ENCODE measurements around the gene CENPM. TPM values are rescaled to one million over a fixed set of nuclear protein-coding genes. Genes with fewer than 3 reads are reported as not detected.

The CENPM gene
- total and polyA plus RNA-seq, 9 of the 15 experiments (the other 6 are each of a cell fraction or from before 2014, with no cell fraction given) = 11.3 to 67.7 (median 32.3) TPM

- Histone ChIP-seq H2AFZ (ENCODE audit: low read depth, low read length) (0 out of 2 replicates have a peak within 1 kb of the TSS, but pooled peaks have one; percentile 16), H3K27ac (ENCODE audit: extremely low read depth, low read depth, low read length) (no peak within 1 kb of the TSS), H3K4me2 (ENCODE audit: insufficient read depth, low read length) (no peak within 1 kb of the TSS), H3K4me1 (replicated peaks in 1 of 2; ENCODE audit: control insufficient read depth in 2 of 2, insufficient read depth in 2 of 2, low read length in 2 of 2) (peaks cover 4 to 11% of the 10 kb centered on the region in 2 experiments; a peak in 4 of 5 replicates), H3K9me1 (ENCODE audit: control insufficient read depth, insufficient read depth, low read length) (no peaks in the 10 kb centered on the region), H3K9ac (ENCODE audit: insufficient read depth in 1 of 2, low read depth in 2 of 2, low read length in 2 of 2) (peak within 1 kb of the TSS in 1 of 2 experiments; percentile 26; a peak in 2 of 4 replicates), H4K20me1 (replicated peaks; ENCODE audit: control insufficient read depth, insufficient read depth, low read length) (no peaks in the 10 kb centered on the region), H3K36me3 (ENCODE audit: control insufficient read depth, insufficient read depth, low read length) (no peaks in the 10 kb centered on the region), H3K4me3 (no peak within 1 kb of the TSS), H3K79me2 (ENCODE audit: control insufficient read depth, insufficient read depth, low read length) (no peaks in the 10 kb centered on the region), H3K27me3 (ENCODE audit: control insufficient read depth in 2 of 2, insufficient read depth in 2 of 2, low read length in 2 of 2) (peaks cover 0 to 22% of the 10 kb centered on the region in 2 experiments; a peak in 4 of 5 replicates), H3K9me3 (replicated peaks; ENCODE audit: control insufficient read depth, insufficient read depth, low read depth, low read length) (no peaks in the 10 kb centered on the region)
- CTCF ChIA-PET (ENCODE audit: low intra/inter-chr PET ratio) = no interaction called here
- FAIRE-seq (no peak), ATAC-seq (peak; percentile 29; the same call in 1 of the 3 replicates), DNase-seq (ENCODE audit: extremely low read depth in 1 of 4, low spot score in 3 of 4) (no peak)
- TF ChIP-seq TARDBP (IDR thresholded peaks at IDR 0.05) (no peak), KDM2B (CRISPR knock-in tag; IDR thresholded peaks at IDR 0.05) (no peak), HBP1 (CRISPR knock-in tag; IDR thresholded peaks at IDR 0.05) (no peak), EP400 (IDR thresholded peaks at IDR 0.05) (no peak)
- TF ChIP-seq, protein P1, sequence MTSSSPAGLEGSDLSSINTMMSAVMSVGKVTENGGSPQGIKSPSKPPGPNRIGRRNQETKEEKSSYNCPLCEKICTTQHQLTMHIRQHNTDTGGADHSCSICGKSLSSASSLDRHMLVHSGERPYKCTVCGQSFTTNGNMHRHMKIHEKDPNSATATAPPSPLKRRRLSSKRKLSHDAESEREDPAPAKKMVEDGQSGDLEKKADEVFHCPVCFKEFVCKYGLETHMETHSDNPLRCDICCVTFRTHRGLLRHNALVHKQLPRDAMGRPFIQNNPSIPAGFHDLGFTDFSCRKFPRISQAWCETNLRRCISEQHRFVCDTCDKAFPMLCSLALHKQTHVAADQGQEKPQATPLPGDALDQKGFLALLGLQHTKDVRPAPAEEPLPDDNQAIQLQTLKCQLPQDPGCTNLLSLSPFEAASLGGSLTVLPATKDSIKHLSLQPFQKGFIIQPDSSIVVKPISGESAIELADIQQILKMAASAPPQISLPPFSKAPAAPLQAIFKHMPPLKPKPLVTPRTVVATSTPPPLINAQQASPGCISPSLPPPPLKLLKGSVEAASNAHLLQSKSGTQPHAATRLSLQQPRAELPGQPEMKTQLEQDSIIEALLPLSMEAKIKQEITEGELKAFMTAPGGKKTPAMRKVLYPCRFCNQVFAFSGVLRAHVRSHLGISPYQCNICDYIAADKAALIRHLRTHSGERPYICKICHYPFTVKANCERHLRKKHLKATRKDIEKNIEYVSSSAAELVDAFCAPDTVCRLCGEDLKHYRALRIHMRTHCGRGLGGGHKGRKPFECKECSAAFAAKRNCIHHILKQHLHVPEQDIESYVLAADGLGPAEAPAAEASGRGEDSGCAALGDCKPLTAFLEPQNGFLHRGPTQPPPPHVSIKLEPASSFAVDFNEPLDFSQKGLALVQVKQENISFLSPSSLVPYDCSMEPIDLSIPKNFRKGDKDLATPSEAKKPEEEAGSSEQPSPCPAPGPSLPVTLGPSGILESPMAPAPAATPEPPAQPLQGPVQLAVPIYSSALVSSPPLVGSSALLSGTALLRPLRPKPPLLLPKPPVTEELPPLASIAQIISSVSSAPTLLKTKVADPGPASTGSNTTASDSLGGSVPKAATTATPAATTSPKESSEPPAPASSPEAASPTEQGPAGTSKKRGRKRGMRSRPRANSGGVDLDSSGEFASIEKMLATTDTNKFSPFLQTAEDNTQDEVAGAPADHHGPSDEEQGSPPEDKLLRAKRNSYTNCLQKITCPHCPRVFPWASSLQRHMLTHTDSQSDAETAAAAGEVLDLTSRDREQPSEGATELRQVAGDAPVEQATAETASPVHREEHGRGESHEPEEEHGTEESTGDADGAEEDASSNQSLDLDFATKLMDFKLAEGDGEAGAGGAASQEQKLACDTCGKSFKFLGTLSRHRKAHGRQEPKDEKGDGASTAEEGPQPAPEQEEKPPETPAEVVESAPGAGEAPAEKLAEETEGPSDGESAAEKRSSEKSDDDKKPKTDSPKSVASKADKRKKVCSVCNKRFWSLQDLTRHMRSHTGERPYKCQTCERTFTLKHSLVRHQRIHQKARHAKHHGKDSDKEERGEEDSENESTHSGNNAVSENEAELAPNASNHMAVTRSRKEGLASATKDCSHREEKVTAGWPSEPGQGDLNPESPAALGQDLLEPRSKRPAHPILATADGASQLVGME (CRISPR knock-in tag; IDR thresholded peaks at IDR 0.05) = no peak
- in situ Hi-C loops (cut with MboI) (loop anchor here (25.0 kb wide), 1 partner anchor 468 kb away; the partner anchor contains the start of gene NFAM1), intact Hi-C loops (cut with micrococcal nuclease) (loop anchor here (10.0 kb wide), 2 partner anchors 106 to 146 kb away; partner anchors contain the start of genes NAGA, PHETA2 and SMDT1)
- 22% methylated on average over 6 of the region's 8 CpGs for WGBS (ENCODE audit: insufficient coverage, low coverage, missing lambda C conversion rate)
- BruUV-seq (replicated peaks) = no TSS peak
- POLR2A ChIA-PET = no interaction called here
These were observed 22.2 kb upstream of the CENPM start, which contains the start of gene SEPTIN3 for GRCh38 chr22:41969110-41969646. Gene SEPTIN3 (plus strand): TSS chr22:41969443. CDS start chr22:41971493, 2,050 bp downstream.

All from K562 (cell line).